22Rv1 (cell line): ENCODE data around the gene SYT9.

Source experiments
- CTCF ChIP-seq: fragments of 450-650 bp; IDR thresholded peaks from 2 replicates; pipeline ENCODE4 v1.5.1; 2017; ENCODE audit warnings: mild to moderate bottlenecking
- ZFX ChIP-seq: fragments of 450-650 bp; IDR thresholded peaks from 2 replicates; pipeline ENCODE4 v1.6.1; 2017; ENCODE audit warnings: antibody characterized with exemption, borderline replicate concordance

- TF ChIP-seq CTCF (no peak), ZFX (no peak)
Observed at GRCh38 chr11:7489376-7489775, 237.7 kb downstream of the SYT9 start.
